ACHN (cell line): ENCODE results near the gene ITPR1.
A peak's percentile ranks its signal among the peaks of the same experiment; 100 is the strongest.

Experiments used
- DNase-seq: peaks from one replicate; pipeline ENCODE4 v3.0.0-alpha.2; 2015
- in situ Hi-C: cut with HindIII; loops from 2 replicates; pipeline ENCODE4 v1.10.0; 2017; ENCODE audit warnings: low sequenced_read_pairs, low pct_ligation_motif_present, low pct_unique_long_range_greater_than_20kb

ITPR1 gene

GRCh38 chr3:4475804-4476203, 17.3 kb upstream of the ITPR1 start:
- in situ Hi-C loops = no loop called here
- no peak for DNase-seq

- DNase-seq = no peak
- in situ Hi-C loops = no loop called here
These were observed 16.7 kb upstream of the ITPR1 start for GRCh38 chr3:4476496-4476895.

- in situ Hi-C loops = no loop called here
- no peak for DNase-seq
These were observed 14.9 kb upstream of the ITPR1 start for GRCh38 chr3:4478261-4478660.

- in situ Hi-C loops = no loop called here
- DNase-seq = no peak
These were observed 1.3 kb upstream of the ITPR1 start for GRCh38 chr3:4491855-4492207.

GRCh38 chr3:4492208-4493013, 737 bp upstream of the ITPR1 start:
- peak; percentile 73 for DNase-seq
- in situ Hi-C loops = no loop called here

- DNase-seq = peak; percentile 34
These were observed 1.1 kb downstream of the ITPR1 start for GRCh38 chr3:4493941-4494894.

GRCh38 chr3:4494895-4495264, 1.7 kb downstream of the ITPR1 start:
- no peak for DNase-seq
- in situ Hi-C loops = no loop called here

More at GRCh38 chr3:4493941-4494894, 1.1 kb downstream of the ITPR1 start:
- in situ Hi-C loops = no loop called here

- in situ Hi-C loops = no loop called here
- no peak for DNase-seq
These were observed 2.3 kb downstream of the ITPR1 start for GRCh38 chr3:4495294-4496086.

- in situ Hi-C loops = no loop called here
- DNase-seq = no peak
These were observed 2.9 kb downstream of the ITPR1 start for GRCh38 chr3:4496087-4496452.

GRCh38 chr3:4497005-4497692, 4.0 kb downstream of the ITPR1 start:
- DNase-seq = no peak
- in situ Hi-C loops = no loop called here

GRCh38 chr3:4497843-4498324, 4.7 kb downstream of the ITPR1 start:
- no peak for DNase-seq
- in situ Hi-C loops = no loop called here

- in situ Hi-C loops = no loop called here
- DNase-seq = no peak
These were observed 5.3 kb downstream of the ITPR1 start for GRCh38 chr3:4498446-4498845.

GRCh38 chr3:4501437-4501836, 8.3 kb downstream of the ITPR1 start:
- no peak for DNase-seq
- in situ Hi-C loops = no loop called here

GRCh38 chr3:4501927-4502326, 8.8 kb downstream of the ITPR1 start:
- in situ Hi-C loops = no loop called here
- DNase-seq = no peak

GRCh38 chr3:4503050-4503449, 9.9 kb downstream of the ITPR1 start:
- in situ Hi-C loops = no loop called here
- DNase-seq = no peak

- in situ Hi-C loops = no loop called here
- DNase-seq = no peak
These were observed 11.5 kb downstream of the ITPR1 start for GRCh38 chr3:4504340-4505261.
